Activated naive CD4-positive, alpha-beta T cell treated with Interleukin-2 at 50 U/mL for 16 hours (primary cell): ENCODE results near the gene DPEP1.

ENCODE experiments used
- DNase-seq: peaks from one replicate; pipeline ENCODE4 v3.0.0-alpha.2; 2020

The DPEP1 gene

DNA sequence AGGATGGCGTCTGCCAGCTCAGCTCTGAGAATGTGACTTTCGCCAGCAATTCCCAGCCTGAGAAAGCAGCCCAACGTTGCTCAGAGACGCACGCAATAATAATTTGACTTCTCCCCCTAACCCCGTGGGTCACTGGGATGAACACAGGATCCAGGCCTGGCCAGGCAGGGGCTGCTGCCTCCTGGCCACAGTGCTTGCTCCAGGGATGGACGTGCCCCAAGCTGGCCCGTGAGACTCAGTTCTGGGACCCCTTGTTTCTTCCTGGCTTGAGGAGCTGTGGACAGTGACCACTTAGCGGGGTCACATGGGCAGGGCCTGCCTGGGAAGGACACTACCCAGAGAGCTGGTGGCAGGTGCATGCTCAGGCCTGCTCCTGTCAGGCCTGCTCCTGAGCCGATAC lies 13.5 kb upstream of the DPEP1 start:
- no peak for DNase-seq

DNA sequence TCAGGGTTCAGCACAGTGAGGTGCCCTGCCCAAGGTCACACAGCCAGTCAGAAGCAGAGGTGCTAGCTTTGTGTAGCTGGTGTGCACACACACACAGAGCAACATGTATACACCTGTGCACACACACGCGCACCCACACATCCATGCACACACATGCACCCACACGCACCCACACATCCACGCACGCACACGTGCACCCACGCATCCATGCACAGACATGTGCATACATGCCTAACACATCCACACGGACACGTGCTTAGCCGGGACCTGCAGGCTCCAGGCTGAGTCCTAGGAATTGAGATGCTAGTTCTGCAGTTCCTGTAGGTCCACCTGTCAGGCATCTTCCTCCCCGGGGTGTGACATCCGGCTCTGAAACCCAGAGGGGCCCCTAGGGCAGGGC lies 13.0 kb upstream of the DPEP1 start:
- DNase-seq = no peak

DNA sequence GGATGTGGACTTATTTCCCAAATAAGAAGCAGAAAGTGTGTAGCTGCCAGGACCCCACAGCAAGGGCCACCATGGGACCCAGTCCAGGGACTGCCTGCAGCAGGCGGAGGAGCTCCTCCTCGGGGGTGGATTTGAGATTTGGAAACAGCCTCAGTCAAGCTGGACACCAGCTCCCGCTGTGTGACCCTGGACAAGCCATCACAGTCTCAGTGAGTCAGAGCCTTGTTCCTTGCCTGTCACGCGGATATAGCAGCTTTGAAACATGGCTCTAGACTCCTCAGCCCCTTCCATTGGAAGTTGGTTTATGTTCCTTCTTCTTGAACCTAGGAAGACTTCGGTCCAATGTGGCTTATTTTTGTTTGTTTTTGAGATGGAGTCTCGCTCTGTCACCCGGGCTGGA lies 12.5 kb upstream of the DPEP1 start:
- DNase-seq = no peak

DNA sequence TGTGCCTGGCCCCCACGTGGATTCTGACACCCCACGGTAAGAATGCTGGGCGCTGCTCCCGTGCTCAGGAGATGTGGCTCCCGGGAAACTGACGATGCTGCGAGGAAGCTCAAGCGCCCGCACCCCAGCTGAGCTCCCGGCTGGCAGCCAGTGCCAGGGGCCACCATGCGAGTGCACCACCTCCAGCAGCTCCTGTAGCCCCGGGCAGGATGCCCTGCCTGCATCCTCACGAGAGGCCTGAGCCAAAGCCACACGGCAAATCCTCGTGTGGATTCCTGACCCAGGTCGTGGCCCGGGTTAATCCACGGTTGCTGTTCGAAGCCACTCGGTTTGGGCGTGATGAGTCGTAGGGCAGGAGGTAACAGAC lies 11.6 kb upstream of the DPEP1 start:
- no peak for DNase-seq

DNA sequence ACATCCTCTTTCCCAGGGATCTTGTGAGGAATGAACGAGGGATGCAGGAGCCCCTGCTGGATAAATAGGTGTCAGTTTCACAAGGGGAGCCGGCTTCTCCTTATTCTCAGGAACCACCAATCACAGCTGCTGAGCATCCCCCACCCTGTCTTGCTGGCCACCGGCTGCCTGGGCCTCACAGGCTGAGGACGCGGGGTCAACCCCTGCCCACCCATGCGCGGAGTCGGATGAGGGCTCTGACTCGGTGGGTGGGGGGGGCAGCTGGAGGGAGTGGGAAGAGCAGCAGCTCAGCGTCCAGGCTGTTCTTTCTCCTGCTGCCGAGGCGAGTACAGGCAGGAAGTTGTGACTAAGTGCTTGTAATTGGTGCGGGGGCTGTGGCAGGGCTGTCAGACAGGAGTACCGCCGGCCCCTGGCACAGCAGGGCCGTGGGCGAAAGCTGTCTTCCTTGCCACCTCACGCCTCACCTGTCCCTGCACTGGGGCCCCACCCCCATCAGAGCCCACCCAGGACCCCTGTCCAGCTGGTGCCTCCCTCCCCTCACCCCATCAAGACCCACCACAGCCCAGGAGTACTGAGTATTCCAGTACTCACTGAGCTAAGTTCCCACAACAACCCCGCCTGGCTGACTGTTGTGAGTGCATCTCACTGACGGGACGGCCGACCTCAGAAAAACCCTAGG lies 11.0 kb upstream of the DPEP1 start:
- peak; percentile 74 for DNase-seq

DNA sequence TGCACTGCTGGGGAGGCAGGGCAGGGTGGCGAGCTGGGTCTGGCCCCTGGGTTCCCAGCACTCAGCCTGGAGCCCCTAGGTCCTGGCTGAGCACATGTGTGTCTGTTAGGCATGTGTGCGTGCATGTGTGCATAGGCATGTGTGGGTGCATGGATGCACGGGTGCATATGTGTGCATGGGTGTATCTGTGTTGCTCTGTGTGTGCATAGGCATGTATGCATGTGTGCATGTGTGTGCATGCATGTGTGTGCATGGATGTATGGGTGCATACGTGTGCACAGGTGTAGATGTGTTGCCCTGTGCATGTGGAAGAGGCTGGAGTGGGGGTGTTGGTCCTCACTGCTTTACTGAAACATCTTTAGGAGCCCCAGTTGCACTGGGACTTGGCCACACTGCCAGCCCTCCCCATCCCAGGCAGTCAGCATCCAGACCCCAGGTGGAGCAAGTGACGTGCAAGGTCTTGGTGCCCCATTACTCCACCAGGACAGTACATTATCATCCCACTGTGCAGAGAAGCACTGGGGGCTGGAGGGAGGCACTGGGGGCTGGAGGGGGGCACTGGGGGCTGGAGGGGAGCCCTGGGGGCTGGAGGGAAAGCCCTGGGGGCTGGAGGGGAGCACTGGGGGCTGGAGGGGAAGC lies 10.4 kb upstream of the DPEP1 start:
- DNase-seq = no peak

DNA sequence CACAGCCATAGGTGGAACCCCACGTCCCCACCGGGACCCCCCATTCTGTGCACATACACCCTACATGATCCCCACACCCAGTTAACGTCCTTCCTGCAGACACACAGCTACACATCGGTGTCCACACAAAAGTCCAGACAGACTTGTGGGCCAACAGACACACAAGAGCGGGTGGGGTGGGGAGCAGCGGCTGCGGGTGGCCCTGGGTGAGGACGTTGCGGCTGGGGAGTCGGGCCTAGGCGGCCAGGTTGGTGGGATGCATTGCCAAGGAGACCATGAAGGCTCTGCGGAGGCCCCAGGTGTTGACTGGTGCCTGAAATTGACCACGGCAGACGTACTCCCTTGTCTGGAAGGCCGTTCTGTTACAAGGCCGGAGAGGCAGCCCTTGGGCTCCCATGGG lies 8.7 kb upstream of the DPEP1 start:
- DNase-seq = no peak

DNA sequence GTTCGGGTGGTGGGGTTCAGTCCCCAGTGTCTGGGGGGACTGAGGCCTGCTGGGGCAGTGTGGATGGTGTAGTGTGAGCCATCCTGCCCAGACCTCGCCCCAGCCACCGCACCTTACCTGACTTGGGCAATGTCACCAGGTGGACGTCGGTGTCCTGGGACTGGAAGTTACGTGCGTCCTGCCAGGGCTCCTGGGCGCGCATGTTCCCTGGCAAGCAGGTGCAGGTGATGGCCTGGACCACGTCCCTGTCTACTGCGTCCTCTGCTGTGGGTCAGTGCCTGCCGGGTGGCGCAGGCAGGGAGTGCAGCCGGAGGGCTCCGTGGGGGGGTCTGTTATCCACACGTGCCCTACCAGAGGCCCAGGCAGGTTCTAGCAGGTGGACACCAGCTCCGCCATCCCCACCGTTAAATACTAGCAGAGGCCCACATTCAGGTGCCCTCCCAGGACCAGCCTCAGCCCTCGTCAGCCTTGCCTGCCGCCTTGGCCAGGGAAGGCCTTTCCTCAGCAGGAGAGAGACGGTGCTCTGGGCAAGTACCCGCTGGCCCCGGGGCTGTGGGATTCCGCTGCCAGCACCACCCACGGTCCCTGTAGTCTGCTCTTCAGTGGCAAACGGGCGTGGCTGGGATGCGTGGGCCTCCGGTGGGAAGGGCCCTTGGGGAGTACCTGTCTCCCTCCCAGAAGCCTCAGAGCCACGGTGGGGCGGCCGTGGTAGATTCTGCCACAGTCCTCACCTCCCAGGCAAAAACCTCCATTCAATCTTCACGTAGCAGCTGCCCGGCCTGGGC lies 8.1 kb upstream of the DPEP1 start:
- DNase-seq = no peak

DNA sequence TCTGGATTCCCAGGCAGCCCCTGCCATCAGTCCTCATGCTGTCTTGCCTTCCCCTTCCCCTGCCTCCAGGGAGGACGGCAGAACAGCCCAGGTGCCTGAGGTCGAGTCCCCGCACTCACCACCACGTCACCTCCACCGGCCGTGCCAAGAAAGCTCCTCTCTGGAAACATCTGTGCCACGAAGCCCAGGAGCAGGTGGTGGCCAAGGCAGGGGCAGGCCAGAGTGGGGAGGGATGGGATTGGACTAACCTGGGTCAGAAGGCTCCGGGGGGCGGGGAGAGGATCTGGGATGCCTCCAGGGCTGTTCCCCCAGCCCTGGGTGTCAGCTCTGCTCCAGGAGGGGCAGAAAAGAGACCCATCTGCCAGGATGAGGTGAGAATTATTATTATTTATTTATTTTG lies 7.4 kb upstream of the DPEP1 start:
- no peak for DNase-seq

DNA sequence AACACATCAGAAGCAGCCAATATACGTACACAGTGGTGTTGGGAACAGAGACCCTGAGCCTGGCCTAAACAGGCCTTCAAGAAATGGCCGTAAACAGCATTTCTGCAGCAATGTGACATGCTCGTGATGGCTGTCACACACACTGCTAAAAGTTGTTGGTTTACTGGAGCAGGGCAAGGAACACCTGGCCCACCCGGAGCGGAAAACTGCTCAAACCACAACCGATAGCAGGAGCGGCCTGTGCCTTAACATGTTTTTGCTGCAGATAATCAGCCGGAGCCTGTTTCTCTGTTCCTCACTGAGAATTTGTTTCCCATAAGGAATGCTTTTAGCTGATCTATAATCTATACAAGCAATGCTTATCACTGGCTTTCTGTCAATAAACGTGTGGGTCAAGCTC lies 6.0 kb upstream of the DPEP1 start:
- DNase-seq = no peak

DNA sequence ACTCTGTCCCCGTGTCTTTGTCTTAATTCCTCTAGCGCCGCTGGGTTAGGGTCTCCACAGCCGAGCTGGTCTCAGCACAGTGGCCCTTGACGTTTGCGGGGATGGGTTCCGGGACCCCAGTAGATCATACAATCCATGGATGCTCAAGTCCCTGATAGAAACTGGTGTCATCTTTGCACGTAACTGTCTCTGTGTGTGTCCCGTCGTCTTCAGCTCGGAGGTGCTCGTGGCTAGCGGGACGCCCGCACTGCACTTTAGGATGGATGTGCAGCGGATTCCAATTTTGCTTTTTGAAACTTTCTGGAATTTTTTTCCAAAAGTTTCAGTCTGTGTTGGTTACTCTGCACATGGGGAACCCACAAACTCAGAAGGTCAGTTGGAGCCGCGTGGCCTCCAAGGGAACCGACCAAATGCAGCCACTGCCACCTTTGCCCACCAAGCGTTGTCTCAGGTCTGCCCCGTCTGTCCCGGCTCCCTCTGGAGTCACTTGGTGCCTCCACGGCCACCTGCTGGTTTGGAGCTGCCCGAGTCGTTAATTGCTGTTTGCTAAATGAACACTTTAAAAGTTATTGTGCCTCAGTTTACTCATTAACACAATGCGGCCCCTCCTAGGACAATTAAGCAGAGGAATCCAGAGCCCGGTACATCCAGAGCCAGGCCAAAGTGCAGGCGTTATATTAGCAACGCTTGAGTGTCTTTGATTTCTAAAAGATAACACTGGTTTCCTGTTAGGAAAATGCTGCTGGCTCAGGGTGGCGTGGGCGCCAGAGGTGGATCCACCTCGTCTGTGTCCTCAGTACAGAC lies 5.3 kb upstream of the DPEP1 start:
- no peak for DNase-seq

DNA sequence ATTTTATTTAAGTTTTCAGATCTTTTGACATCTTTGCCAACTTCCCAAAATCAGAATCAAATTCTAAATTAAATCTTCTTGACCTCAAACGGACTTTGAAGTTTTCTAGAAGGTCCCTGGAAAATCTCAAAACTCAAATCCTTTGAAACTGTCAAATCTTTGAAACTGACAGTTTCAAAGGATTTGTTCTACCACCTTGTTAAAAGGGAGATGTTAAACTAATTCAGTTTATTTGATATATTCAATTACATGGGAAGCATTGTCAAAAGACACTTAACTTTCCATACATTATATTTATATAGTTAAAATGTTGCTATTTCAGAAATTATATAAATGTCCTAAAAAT lies 3.4 kb upstream of the DPEP1 start:
- no peak for DNase-seq

DNA sequence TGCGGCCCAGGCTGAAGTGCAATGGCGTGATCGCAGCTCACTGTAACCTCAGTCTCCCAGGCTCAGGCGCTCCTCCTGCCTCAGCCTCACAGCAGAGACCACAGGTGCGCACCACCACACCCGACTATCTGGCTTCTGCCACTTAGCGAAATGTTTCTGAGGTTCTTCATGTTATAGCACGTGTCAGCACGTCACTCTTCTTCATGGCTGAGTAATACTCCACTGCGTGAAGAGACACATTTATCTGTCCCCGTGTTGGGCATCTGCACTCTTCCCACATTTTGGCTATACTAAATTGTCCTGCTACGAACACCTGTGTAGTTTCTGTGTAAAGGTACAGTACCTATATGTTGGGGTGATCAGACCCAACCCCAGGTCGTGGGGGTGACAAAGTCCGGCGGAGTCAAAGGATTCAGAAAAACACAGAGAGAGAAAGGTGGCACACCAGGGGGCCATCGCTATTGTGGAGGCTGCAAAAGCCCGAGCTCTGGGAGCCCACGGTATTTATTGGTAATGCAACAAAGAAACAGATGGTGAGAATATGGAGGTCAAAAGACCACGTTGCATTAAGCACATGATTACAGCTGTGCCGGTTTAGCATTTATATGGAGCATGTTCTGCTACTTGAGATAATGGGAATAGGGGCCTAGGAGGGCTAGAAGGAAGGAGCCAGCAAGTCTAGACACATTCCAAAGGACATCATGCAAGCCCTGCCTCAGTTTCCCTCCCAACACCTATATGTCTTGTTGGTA lies 851 bp upstream of the DPEP1 start:
- no peak for DNase-seq

DNA sequence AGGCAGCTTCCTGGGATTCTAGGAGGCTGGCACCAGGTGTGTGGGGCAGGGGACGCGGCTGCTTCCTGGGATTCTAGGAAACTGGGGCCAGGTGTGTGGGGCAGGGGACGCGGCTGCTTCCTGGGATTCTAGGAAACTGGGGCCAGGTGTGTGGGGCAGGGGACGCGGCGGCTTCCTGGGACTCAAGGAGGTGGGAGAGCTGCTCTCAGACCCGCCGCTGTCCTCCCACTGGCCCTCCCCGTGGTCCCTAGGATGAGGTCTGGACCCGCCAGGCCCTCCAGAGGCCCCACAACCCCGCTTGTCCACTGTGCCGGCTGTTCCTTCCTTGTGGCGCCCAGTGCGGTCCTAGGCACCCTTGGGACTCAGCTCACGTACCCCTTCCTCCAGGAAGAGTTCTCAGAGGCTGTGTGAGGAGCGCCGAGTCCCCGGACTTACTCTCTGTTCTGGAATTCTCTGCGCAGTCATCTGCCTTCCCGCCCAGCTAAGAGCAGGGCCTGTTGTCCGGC lies 565 bp downstream of the DPEP1 start:
- DNase-seq = no peak

DNA sequence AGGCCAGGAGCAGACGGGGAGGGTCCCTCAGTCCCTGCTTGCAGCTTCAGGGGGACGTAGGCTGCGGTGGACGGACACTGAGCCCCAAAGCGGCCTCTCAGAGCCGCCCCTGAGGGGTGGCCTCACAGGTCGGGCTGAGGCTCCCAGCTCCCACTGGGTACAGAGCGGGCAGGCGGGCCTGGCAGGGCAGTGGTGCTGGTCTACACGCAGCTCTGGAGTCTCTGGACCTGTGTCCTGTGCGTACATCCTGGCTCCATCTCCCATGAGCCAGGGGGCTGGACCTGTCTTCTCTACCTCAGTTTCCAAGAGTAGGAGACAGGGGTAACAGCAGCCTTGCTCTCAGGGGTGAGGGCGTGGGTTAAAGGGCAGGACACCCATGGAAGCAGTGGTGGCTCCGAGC lies 1.7 kb downstream of the DPEP1 start:
- no peak for DNase-seq

DNA sequence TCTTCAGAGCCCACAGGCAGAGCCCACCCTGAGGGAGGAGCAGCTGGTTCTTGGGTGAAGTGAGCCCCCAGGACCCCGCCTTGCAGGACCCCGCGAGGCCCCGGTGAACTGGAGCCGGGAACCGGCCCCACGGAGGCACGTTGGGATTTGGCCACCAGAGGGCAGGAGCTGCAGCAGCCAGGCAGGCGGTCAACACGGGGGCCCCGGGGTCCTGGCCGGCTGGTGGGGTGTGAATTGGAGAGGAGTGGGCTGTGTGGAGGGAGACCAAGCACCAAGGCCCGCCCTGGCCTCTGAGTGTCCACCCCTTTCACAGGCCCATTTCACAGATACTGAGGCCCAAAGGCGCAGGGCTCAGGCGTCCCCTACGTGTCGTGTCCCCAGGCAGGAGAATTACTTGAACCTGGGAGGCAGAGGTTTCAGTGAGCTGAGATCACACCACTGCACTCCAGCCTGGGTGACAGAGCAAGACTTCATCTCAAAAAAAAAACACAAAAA lies 2.2 kb downstream of the DPEP1 start:
- no peak for DNase-seq

DNA sequence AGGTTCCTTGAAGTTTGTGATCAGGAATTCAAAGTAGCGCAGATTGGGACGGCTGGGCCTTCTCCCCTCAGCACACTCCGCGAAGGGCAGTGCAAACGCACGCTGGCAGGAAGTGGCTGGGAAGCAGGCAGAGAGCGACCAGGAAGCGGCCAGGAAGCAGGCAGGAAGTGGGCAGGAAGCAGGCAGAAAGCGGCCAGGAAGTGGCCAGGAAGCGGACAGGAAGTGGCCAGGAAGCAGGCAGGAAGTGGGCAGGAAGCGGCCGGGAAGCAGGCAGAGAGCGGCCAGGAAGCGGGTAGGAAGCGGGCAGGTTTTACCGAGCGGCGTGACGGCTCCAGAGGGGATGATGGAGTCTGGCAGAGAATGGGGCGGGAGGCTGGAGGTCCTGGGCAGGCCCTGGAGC lies 3.2 kb downstream of the DPEP1 start:
- no peak for DNase-seq

DNA sequence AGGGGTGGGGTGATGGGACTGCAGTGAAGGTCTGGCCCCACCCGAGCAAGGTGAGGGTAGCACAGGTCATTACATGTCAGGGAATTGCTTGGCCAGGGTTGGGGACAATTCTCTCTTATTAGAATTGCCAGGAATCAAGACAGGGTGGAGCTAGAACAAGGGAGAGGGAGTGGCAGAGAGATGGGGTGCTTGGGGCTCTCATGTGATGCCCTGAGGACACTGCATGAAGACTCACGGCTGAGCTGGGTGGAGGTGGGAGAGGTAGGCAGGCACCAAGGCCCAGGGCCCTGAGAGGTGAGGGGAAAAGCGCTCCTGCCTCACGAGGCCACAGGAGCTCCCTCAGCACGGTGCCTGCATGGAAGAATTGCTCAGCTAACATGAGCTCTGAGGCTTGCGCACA lies 3.6 kb downstream of the DPEP1 start:
- DNase-seq = no peak

DNA sequence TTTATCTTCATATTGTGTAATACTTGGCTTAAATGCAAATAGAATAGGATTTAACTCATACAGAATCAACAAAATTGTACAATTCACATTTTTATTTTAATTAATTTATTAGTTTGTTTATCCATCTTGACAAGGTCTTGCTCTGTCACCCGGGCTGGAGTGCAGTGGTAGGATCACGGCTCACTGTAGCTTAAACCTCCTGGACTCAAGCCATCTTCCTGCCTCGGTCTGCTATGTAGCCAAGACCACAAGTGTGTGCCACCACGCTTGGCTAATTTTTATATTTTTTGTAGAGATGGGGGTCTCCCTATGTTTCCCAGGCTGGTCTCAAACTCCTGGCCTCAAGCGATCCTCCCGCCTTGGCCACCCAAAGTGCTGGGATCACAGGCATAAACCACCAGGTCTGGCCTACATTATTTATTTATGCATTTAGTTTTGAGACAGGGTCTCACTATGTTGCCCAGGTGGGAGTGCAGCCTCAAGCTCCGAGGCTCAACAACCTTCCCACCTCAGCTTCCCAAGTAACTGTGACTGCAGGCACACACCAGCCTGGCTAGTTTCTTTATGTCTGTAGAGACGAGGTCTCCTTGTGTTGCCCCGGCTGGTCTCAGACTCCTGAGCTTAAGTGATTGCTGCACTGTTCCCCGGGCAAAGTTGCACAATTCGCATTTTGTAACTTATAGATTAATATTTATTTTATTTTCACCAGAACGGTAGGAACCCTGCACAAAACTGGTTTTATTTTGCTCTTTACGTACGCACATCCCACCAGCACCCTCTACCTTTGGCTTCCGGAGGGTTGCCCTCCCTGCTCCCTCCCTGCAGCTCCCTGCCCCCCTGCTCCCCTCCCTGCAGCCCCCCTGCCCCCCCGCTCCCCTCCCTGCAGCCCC lies 4.9 kb downstream of the DPEP1 start:
- DNase-seq = no peak

DNA sequence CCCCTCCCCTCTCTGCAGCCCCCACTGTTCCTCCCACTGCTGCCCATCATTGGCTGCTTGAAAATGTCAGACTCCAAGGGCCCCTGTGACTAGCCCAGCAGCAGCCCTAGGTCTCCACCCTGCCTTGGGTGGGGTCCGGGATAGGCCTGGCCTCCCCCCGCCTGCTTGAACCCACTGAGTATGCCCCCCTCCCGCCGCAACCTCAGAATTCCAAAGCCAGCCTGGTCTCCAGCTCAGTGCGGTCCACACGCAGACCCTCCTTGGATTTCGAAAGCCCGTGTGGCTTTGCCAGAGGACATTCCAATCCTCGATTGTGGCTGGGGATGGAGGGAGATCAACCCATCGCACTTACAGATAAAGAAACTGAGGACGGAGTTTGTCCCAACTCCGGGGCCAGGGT lies 6.4 kb downstream of the DPEP1 start:
- no peak for DNase-seq

DNA sequence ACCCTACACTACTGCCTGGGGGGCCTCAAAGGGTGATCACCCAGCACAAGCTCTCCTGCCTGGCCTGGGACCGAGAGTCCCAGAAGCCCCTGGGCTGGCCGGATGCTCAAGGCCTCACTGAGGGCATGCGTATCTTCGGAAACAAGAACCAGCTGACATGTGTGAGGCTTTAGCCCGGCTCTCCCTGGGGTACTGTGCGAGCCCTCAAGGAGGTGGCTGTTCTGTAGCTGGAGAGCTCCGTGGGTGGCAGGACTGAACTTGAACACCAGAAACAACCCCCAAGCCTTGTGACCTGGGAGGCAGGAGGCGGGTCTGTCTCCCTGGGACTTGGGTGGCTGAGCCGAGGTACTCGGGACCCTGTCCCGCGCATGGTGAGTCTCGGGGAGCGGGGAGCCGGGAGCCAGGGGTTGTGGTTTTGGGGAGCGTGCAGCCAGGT lies 7.0 kb downstream of the DPEP1 start:
- DNase-seq = no peak
